Stimulated activated naive CD4-positive, alpha-beta T cell treated with Interleukin-2 at 50 U/mL for 16 hours (primary cell): ENCODE data around the gene PKD1.

Experiments
- DNase-seq: peaks from one replicate; lab custom pipeline; 2025; lab: John Stamatoyannopoulos, UW

Gene PKD1

GRCh38 chr16:2074071-2074470 lies 61.6 kb downstream of the PKD1 start:
- DNase-seq, result no peak

DNA sequence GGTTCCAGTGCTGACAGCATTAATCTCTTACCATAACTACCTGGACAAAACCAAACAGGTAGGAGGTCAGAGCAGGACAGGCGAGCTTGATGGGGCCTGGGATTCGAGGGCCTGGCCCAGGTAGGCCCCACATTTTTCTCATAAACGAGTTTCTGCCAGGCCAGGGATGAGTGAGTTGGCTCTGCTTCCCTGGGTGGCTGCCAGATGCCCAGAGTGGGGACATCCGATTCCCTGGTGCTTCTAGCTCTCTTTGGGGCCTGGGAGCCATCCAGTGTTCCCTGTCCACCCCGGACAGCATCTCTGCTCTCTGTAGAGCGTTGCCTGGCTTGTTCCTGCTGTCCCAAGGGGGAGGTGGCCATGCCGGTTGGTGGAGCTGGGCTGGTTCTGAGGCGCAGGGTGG lies 62.8 kb downstream of the PKD1 start:
- DNase-seq, result no peak

DNA sequence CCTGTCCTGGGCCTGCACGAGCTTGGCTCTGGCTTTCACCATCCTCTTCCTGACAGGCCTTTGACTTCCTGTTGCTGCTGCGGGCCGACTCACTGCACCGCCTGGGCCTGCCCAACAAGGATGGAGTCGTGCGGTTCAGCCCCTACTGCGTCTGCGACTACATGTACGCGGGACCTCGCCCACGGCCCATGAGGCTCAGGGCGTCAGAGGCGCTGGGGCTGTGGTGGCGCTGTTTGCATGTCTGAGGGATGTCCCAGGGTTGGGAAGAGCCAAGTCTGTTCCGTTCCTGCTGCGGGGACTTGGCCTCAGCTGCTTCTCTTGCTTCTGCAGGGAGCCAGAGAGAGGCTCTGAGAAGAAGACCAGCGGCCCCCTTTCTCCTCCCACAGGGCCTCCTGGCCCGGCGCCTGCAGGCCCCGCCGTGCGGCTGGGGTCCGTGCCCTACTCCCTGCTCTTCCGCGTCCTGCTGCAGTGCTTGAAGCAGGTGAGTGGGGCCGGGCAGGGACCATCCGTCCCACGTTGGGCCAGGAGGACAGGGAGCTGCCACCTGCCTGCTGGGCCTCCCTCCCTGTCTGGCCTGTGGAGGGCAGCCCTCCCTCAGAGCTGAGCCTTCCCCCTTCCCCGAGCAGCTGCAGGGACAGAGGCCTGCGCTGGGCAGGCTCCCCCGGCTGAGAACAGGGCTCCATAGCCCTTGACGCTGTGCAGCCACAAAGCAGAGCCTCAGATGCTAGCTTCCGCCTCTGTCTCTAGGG lies 64.1 kb downstream of the PKD1 start:
- no peak for DNase-seq

- DNase-seq, result no peak
Measured at GRCh38 chr16:2070576-2071453, 64.9 kb downstream of the PKD1 start.

DNA sequence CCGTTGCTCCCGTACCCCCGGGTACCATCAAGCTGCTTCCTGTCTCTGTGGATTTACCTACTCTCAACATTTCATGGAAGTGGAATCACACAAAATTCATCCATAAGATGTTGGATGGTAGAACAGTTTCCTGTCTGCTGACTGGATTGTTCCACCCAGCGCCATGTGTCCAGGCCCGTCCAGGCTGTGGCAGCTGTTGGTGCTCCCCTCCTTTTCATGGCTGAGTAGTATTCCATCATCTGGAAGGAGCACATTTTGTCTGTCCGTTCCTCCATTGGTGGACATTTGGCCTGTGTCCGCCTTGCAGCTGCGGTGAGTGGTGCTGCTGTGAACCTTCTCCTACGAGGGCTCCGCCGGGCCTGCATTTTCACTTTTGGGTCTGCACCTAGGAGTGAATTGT lies 69.6 kb downstream of the PKD1 start:
- no peak for DNase-seq

DNA sequence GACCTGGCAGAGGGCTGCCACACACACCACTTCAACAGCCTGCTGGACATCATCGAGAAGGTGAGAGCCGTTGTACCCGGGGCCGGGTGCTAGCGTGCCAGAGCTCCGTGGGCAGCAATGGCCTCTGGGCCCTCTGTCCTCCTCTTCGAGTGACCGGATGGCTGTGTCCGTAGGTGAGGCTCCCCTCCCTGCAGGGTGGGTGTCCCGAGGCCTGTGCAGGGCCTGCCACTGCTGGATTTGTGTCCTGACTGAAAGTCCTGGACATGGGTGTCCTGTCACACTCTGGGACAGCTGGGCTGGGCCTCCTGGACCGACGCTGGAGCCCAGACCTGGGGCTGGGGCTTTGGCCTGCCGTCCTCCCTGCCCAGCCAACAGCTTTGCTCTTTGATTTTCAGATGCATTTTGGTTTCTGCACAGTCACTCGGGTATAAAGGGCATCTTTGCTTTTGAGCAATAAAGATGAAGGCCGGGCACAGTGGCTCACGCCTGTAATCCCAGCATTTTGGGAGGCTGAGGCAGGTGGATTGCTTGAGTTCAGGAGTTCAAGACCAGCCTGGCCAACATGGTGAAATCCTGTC lies 71.2 kb downstream of the PKD1 start:
- DNase-seq, result no peak

- DNase-seq, result no peak
Measured at GRCh38 chr16:2063861-2064260, 71.8 kb downstream of the PKD1 start.

- DNase-seq, result no peak
Measured at GRCh38 chr16:2062801-2063200, 72.9 kb downstream of the PKD1 start.

GRCh38 chr16:2061526-2061925 lies 74.2 kb downstream of the PKD1 start:
- no peak for DNase-seq

- DNase-seq, result no peak
Measured at GRCh38 chr16:2061023-2061422, 74.7 kb downstream of the PKD1 start.

DNA sequence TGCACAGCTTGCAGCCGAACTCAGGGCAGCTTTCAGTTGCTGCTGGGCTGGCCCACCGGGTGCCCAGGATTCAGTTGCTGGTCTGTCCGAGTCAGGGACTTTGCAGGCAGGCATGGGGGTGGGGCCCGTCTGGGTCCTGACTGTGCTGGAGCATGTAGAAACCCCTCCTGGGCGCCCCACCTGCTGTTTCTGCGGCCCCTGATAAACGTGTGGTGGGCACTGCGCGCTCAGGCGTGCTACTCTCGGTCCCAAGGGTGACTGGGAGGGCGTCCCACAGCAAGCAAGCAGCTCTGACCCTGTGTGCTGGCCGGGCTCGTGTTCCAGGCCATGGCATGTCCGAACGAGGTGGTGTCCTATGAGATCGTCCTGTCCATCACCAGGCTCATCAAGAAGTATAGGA lies 75.4 kb downstream of the PKD1 start:
- no peak for DNase-seq

- DNase-seq, result no peak
Measured at GRCh38 chr16:2058872-2059271, 76.8 kb downstream of the PKD1 start.

DNA sequence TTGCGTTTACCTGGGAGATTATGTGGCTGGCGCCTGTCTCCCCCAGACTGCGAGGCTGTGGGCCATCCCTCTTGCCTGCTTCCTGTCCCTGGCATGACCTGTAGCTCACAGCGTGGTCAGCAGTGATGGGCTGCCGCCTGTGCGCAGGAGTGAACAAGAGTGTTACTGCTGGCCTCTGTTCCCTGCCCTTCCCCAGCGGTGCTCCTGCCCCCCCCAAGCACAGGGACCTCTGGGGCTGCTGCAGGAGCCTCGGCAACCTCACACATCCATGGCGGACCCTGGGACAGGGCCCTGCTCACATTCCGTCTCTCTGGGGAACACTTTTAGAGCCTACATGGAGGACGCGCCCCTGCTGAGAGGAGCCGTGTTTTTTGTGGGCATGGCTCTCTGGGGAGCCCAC lies 77.3 kb downstream of the PKD1 start:
- DNase-seq, result no peak

GRCh38 chr16:2057438-2057837 lies 78.3 kb downstream of the PKD1 start:
- no peak for DNase-seq

- DNase-seq, result no peak
Measured at GRCh38 chr16:2056681-2057407, 78.9 kb downstream of the PKD1 start.

DNA sequence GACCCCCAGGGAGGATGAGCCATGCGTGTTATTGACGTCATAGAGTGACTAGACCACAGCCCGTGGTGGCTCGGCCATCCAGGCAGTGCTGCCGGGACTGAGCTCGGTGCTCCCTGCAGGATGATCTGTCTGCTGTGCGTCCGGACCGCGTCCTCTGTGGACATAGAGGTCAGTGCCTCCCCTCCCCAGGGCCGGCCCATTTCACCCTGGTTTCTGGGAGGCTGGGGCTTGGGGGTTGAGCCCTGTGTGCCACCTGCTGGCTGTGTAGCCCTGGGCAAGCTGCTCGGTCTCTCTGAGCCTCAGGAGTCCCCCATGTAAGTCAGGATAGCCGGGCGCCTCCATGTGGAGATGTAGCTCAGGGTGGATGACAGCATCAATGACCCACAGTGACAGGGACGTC lies 79.6 kb downstream of the PKD1 start:
- DNase-seq, result no peak

GRCh38 chr16:2054543-2055245 lies 81.0 kb downstream of the PKD1 start:
- no peak for DNase-seq

DNA sequence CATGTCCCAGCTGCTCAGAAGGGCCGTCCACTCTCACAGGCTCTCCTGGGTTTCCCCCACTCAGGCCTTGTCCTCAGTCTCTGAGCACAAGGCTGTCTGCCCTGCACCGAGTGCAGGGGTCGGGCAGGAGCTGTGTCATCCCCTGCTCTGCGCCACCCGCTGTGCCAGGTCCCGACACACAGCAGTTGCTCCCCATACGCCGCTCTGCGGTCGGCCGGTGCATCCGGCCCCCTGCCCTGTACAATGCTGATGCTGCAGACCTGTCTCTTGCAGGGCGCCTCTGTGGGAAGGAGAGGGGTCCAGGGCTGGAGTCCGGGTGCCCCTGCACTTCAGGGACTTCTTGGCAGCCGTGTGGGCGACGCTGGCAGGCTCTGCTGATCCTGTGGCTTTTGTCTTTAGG lies 81.8 kb downstream of the PKD1 start:
- no peak for DNase-seq

GRCh38 chr16:2053211-2053610 lies 82.5 kb downstream of the PKD1 start:
- DNase-seq, result no peak

DNA sequence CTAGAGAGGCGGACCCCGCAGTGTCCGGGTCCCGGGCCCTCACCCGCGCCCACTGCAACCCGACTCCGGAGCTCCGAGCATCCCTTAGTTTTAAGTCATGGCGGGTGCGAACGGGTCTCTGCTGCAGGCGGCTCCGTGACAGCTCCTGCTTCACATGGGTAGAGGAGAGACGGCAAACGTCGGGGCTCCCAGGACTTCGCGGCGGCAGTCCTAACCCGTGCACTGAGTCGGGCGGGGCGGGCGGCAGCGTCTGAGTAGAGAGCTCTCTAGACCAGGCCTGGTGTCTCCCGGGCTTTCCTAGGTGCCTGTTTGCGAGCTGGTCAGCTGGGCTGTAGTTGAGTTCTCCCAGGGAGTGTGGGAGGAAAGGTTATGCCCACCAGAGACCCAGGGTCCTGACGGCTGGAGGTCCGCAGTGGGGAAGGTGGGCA lies 87.6 kb downstream of the PKD1 start:
- no peak for DNase-seq

DNA sequence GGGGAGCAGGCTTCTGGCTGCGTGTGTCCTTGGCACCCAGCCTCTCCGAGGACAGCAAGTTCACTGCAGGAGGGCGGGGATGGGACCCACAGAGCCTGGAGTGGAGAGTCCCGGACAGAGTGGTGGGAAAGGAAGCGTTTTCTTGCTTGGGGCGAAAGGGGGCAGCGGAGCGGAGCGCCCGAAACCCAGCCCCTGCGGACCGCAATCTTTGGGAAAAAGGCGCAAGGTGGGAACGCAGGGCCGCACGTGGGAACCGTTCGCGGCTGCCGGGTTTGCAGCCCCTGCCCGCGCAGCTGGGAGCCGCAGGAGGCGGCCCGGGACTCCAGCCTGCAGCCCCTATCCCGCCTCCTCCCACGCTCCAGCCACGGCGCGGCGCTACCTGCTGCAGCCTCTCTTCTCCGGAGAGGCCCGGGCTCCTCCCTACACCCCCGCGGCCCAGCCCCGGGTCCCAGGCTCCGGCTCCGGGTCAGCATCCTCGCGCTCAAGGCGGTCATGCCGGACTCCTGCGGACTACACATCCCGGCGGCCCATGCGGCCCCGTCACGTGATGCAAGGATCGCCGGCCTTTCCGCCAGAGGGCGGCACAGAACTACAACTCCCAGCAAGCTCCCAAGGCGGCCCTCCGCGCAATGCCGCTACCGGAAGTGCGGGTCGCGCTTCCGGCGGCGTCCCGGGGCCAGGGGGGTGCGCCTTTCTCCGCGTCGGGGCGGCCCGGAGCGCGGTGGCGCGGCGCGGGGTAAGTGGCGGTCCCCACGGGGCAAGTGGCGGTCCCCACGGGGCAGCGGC lies 88.2 kb downstream of the PKD1 start, which contains the start of the genes NTHL1 and TSC2:
NTHL1 (minus strand) TSS at position 505 of the 786 bp plus-strand sequence; CDS start at position 494, 11 bp downstream.
TSC2 (plus strand) TSS at position 656 of the 786 bp plus-strand sequence. CDS start 631 bp downstream, outside the sequence.
- peak; percentile 92 for DNase-seq
